Measurements from ENCODE around the gene GNB1. TPM values are rescaled to one million over a fixed set of nuclear protein-coding genes. Genes with fewer than 3 reads are reported as not detected.

GNB1 gene
- total RNA-seq, 4 donors from 2014 or later: 150 to 191 (median 159) TPM

- TF ChIP-seq, protein P1, sequence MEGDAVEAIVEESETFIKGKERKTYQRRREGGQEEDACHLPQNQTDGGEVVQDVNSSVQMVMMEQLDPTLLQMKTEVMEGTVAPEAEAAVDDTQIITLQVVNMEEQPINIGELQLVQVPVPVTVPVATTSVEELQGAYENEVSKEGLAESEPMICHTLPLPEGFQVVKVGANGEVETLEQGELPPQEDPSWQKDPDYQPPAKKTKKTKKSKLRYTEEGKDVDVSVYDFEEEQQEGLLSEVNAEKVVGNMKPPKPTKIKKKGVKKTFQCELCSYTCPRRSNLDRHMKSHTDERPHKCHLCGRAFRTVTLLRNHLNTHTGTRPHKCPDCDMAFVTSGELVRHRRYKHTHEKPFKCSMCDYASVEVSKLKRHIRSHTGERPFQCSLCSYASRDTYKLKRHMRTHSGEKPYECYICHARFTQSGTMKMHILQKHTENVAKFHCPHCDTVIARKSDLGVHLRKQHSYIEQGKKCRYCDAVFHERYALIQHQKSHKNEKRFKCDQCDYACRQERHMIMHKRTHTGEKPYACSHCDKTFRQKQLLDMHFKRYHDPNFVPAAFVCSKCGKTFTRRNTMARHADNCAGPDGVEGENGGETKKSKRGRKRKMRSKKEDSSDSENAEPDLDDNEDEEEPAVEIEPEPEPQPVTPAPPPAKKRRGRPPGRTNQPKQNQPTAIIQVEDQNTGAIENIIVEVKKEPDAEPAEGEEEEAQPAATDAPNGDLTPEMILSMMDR (IDR thresholded peaks at IDR 0.05): no peak
- TF ChIP-seq EP300 (IDR thresholded peaks at IDR 0.05) (no peak), POLR2A (IDR thresholded peaks at IDR 0.05) (no peak)
- Histone ChIP-seq H3K4me3 (no peak overlapping the region), H3K9me3 (no peaks in the 10 kb centered on the region), H3K27me3 (no peaks in the 10 kb centered on the region), H3K36me3 (peaks cover 0 to 20% (median 12%) of the 10 kb centered on the region in 3 donors), H3K27ac (peak overlapping the region in 3 of 4 donors; percentile 34 to 96 (median 89)), H3K4me1 (peaks cover 0 to 69% (median 59%) of the 10 kb centered on the region in 4 donors)
- WGBS, 2 donors: 69 to 73% methylated on average over 7 of the region's 7 CpGs
- no peak for DNase-seq (ENCODE audit: low spot score in 2 of 2)
These were observed 109.4 kb downstream of the GNB1 start for GRCh38 chr1:1781526-1781903.

GRCh38 chr1:1780598-1781525 is 110.0 kb downstream of the GNB1 start:
- DNase-seq (ENCODE audit: low spot score in 2 of 2): no peak
- H3K4me3 ChIP-seq: no peak overlapping the region
- no peaks in the 10 kb centered on the region for H3K27me3 ChIP-seq
- H3K36me3 ChIP-seq: peaks cover 0 to 14% (median 7%) of the 10 kb centered on the region in 3 donors
- H3K27ac ChIP-seq: peak overlapping the region in 3 of 4 donors; percentile 84 to 96 (median 89)
- 75 to 78% methylated on average over 7 of the region's 7 CpGs for WGBS, 2 donors
- H3K9me3 ChIP-seq: no peaks in the 10 kb centered on the region
- H3K4me1 ChIP-seq: peaks cover 0 to 75% (median 66%) of the 10 kb centered on the region in 4 donors
- TF ChIP-seq, protein P1 (IDR thresholded peaks at IDR 0.05): no peak
- no peak for TF ChIP-seq EP300 (IDR thresholded peaks at IDR 0.05)
- TF ChIP-seq POLR2A (IDR thresholded peaks at IDR 0.05): no peak

DNA sequence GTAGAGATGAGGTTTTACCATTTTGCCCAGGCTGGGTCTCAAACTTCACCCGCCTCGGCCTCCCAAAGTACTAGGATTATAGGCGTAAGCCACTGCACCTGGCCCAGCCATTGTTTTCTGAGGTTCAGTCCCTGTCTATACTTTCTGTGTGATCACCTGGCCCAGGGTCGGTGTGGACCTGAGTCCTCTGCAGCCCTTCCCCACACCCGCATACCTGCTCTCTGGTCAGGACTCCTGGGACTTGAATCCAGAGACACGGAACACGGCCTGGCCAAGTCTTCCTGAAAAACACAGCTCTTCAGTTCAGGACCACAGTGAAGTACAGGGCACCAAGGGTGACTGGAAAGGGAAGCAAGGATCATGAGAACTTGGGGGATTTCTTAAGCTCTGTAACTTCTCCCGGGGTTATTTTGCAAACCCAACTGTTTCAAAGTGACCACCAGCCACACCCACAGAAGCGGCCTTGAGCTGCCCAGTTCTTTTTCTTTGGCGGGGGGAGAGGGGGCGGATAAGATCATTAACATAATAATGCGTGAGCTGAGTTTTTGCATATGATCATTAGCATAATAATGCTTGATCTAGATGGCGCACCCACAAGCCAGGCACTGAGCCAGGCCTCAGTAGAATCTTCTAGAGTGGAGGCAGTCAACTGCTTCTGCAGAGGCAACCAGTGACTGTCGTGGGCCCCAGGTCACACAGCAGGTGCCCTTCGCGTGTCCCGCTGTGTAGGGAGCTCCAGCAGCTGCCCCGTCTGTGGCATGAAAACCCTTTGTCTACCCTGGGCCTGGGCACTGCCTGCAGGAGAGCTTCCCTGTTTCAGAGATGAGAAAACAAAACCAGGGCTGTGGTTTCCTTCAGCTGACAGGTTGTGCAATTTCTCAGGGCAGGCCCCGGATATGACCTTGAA is 110.9 kb downstream of the GNB1 start:
- H3K27me3 ChIP-seq: no peaks in the 10 kb centered on the region
- peak; percentile 47 to 76 for DNase-seq (ENCODE audit: low spot score in 2 of 2)
- peak overlapping the region in 2 of 4 donors; percentile 75 to 91 for H3K4me3 ChIP-seq
- TF ChIP-seq, protein P1 (IDR thresholded peaks at IDR 0.05): no peak
- peak in 1 of 2 donors; percentile 76 for TF ChIP-seq EP300 (IDR thresholded peaks at IDR 0.05)
- H3K27ac ChIP-seq: peak overlapping the region in 3 of 4 donors; percentile 84 to 96 (median 89)
- H3K36me3 ChIP-seq: peaks cover 0 to 5% (median 0%) of the 10 kb centered on the region in 3 donors
- H3K4me1 ChIP-seq: peaks cover 0 to 84% (median 74%) of the 10 kb centered on the region in 4 donors
- WGBS, 2 donors: 26 to 38% methylated on average over 17 of the region's 19 CpGs
- H3K9me3 ChIP-seq: no peaks in the 10 kb centered on the region

DNA sequence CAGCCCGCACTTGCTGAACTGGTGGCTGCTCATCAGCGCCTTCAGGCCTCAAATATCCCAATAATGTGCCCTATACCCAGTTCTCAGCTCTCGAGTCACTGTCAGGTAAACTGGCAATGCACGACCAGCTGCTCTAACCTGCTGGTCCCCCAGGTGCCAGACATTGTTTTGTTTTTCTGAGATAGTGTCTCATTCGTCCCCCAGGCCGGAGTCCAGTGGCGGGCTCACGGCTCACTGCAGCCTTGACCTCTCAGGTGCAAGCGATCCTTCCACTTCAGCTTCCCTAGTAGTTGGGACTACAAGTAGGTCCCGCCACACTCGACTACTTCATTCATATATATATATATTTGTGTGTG is 111.6 kb downstream of the GNB1 start:
- DNase-seq (ENCODE audit: low spot score in 2 of 2): no peak
- Histone ChIP-seq H3K4me1 (peaks cover 0 to 91% (median 78%) of the 10 kb centered on the region in 4 donors), H3K9me3 (no peaks in the 10 kb centered on the region), H3K36me3 (no peaks in the 10 kb centered on the region), H3K27ac (peak overlapping the region in 3 of 4 donors; percentile 84 to 96 (median 89)), H3K27me3 (no peaks in the 10 kb centered on the region), H3K4me3 (peak overlapping the region in 3 of 4 donors; percentile 57 to 91 (median 75))
- TF ChIP-seq EP300 (IDR thresholded peaks at IDR 0.05) (no peak), POLR2A (IDR thresholded peaks at IDR 0.05) (no peak)
- TF ChIP-seq, protein P1 (IDR thresholded peaks at IDR 0.05): no peak
- 66 to 73% methylated on average over 11 of the region's 11 CpGs for WGBS, 2 donors

Data from tibial nerve (tissue), 4 donors.